ENCODE results near the gene C9orf72.

DNA sequence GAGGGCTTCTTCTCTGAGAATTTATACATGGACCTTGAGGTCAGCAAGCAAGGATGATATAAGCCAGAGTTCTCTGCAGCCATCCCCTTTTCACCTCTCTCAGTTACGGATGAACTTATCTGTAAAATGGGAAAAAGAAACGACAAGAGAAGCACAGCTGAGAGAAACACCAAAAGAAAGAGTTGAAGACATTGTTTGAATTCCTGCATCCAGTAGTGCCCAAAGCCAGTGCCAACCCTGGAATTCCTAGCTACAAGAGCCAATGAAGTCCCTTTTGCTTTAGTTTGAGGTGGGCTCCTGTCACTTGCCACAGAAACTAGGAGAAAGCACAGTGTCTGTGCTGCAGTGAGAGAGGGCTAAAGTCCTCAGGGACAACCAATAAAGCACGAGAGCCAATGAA lies 37.1 kb downstream of the C9orf72 start:
- TF ChIP-seq, protein P1, sequence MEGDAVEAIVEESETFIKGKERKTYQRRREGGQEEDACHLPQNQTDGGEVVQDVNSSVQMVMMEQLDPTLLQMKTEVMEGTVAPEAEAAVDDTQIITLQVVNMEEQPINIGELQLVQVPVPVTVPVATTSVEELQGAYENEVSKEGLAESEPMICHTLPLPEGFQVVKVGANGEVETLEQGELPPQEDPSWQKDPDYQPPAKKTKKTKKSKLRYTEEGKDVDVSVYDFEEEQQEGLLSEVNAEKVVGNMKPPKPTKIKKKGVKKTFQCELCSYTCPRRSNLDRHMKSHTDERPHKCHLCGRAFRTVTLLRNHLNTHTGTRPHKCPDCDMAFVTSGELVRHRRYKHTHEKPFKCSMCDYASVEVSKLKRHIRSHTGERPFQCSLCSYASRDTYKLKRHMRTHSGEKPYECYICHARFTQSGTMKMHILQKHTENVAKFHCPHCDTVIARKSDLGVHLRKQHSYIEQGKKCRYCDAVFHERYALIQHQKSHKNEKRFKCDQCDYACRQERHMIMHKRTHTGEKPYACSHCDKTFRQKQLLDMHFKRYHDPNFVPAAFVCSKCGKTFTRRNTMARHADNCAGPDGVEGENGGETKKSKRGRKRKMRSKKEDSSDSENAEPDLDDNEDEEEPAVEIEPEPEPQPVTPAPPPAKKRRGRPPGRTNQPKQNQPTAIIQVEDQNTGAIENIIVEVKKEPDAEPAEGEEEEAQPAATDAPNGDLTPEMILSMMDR (IDR thresholded peaks at IDR 0.05; ENCODE audit: poor library complexity) = no peak
- TF ChIP-seq EZH2 (IDR thresholded peaks at IDR 0.05; ENCODE audit: borderline replicate concordance) = no peak
